CD4-positive, alpha-beta T cell (primary cell): ENCODE data around the gene MARCHF3. TPM values are rescaled to one million over a fixed set of nuclear protein-coding genes. Genes with fewer than 3 reads are reported as not detected.

ENCODE experiments used
- ATAC-seq: fragments of 200-7000 bp; cut with Tn5 transposase; one replicate; pipeline ENCODE4 v1.10.0; 2022; ENCODE audit warnings: mild to moderate bottlenecking; ENCODE audit not compliant: poor library complexity
- CTCF ChIA-PET: fragments of 350-600 bp; sonication (Branson Sonifier 250); formaldehyde crosslinking; loops from one replicate; lab custom pipeline; 2021; ENCODE audit warnings: antibody characterized with exemption, inconsistent platforms; lab: Charles Lee
- POLR2A ChIA-PET: fragments of 350-600 bp; sonication (Branson Sonifier 250); formaldehyde crosslinking; loops from one replicate; lab custom pipeline; 2021; ENCODE audit warnings: antibody characterized with exemption, inconsistent platforms; lab: Charles Lee
- DNase-seq, 14 experiments: peaks; one replicate each; pipeline ENCODE4 v3.0.0-alpha.2; 2013 to 2020; ENCODE audit warnings: mixed read lengths in 2 of 14
- H3K27ac ChIP-seq, 2 donors: one replicate each; pipeline versions ENCODE4 v1.5.1 to v1.7.0; 2013; ENCODE audit warnings: low read length in 2 of 2, low read depth in 1 of 2, mild to moderate bottlenecking in 1 of 2
- H3K27me3 ChIP-seq, 2 experiments: 1 replicate in 1 of 2; 2 replicates in 1 of 2; pipeline versions ENCODE4 v1.6.1 to v1.7.0; 2013; ENCODE audit warnings: low read length in 2 of 2, control low read depth in 1 of 2, mild to moderate bottlenecking in 1 of 2, moderate library complexity in 1 of 2; ENCODE audit not compliant: insufficient read depth in 2 of 2, control insufficient read depth in 1 of 2
- H3K36me3 ChIP-seq: one replicate; pipeline ENCODE4 v1.6.1; 2013; ENCODE audit warnings: low read length, control low read depth; ENCODE audit not compliant: insufficient read depth
- H3K4me1 ChIP-seq: one replicate; pipeline ENCODE4 v1.6.1; 2013; ENCODE audit warnings: low read length, control low read depth; ENCODE audit not compliant: insufficient read depth
- H3K4me3 ChIP-seq: one replicate; pipeline ENCODE4 v1.5.1; 2013; ENCODE audit warnings: mild to moderate bottlenecking, low read length, moderate library complexity
- H3K9me3 ChIP-seq, 2 experiments: 1 replicate in 1 of 2; 2 replicates in 1 of 2; pipeline versions ENCODE4 v1.6.1 to v1.7.0; 2013; ENCODE audit warnings: low read length in 2 of 2, mild to moderate bottlenecking in 2 of 2, control low read depth in 1 of 2, moderate library complexity in 1 of 2; ENCODE audit not compliant: control insufficient read depth in 1 of 2, insufficient read depth in 1 of 2
- H3K27ac Mint-ChIP-seq: one replicate; pipeline ENCODE4 v1.8.0; 2020; ENCODE audit warnings: mixed read lengths
- H3K27me3 Mint-ChIP-seq: one replicate; pipeline ENCODE4 v1.8.0; 2021; ENCODE audit warnings: mixed read lengths
- H3K36me3 Mint-ChIP-seq: one replicate; pipeline ENCODE4 v1.8.0; 2021; ENCODE audit warnings: low read depth, mixed read lengths
- H3K4me1 Mint-ChIP-seq: one replicate; pipeline ENCODE4 v1.8.0; 2021; ENCODE audit warnings: low read depth, mixed read lengths
- H3K4me3 Mint-ChIP-seq: one replicate; pipeline ENCODE4 v1.8.0; 2020; ENCODE audit warnings: mild to moderate bottlenecking, mixed read lengths
- H3K9me3 Mint-ChIP-seq: one replicate; pipeline ENCODE4 v1.8.0; 2020; ENCODE audit warnings: mixed read lengths
- CTCF ChIP-seq: fragments of 200-600 bp; IDR thresholded peaks from one replicate; pipeline ENCODE4 v1.8.0; 2022; ENCODE audit warnings: antibody characterized with exemption, mild to moderate bottlenecking
- intact Hi-C, 2 experiments: fragments of 100-400 bp; cut with DNase I in 1 of 2; cut with micrococcal nuclease in 1 of 2; formaldehyde crosslinking; loops; one replicate each; pipeline versions ENCODE4 v1.15.1 to v1.9.0; 2023 to 2025; cut with DNase I, micrococcal nuclease
- total RNA-seq, 174 experiments: library from RNA in 2 of 174; stranded (reverse) in 2 of 174; gene quantifications; one replicate each; pipeline ENCODE4 v1.2.3 and lab custom pipeline; 2021 to 2026

MARCHF3 gene
- total RNA-seq, 2 experiments from 2014 or later = 5.2 to 6.2 TPM

GRCh38 chr5:126900796-126901195 lies 129.6 kb downstream of the MARCHF3 start:
- intact Hi-C loops = no loop called here
- Mint-ChIP-seq H3K36me3 (peaks cover 14% of the 10 kb centered on the region), H3K27me3 (no peaks in the 10 kb centered on the region), H3K4me1 (no peaks in the 10 kb centered on the region), H3K4me3 (no peak overlapping the region), H3K27ac (no peak overlapping the region), H3K9me3 (no peaks in the 10 kb centered on the region)
- POLR2A ChIA-PET = no interaction called here
- Histone ChIP-seq H3K4me1 (no peaks in the 10 kb centered on the region), H3K27ac (no peak overlapping the region), H3K27me3 (no peaks in the 10 kb centered on the region), H3K9me3 (no peaks in the 10 kb centered on the region), H3K4me3 (no peak overlapping the region), H3K36me3 (no peaks in the 10 kb centered on the region)
- no peak for TF ChIP-seq CTCF
- DNase-seq (no peak), ATAC-seq (no peak)
- CTCF ChIA-PET = no interaction called here

- H3K9me3 ChIP-seq = no peaks in the 10 kb centered on the region
- Mint-ChIP-seq H3K27ac (no peak overlapping the region), H3K27me3 (no peaks in the 10 kb centered on the region), H3K4me3 (no peak overlapping the region), H3K4me1 (no peaks in the 10 kb centered on the region), H3K9me3 (no peaks in the 10 kb centered on the region), H3K36me3 (peaks cover 14% of the 10 kb centered on the region)
- H3K27ac ChIP-seq = no peak overlapping the region
- no peaks in the 10 kb centered on the region for H3K4me1 ChIP-seq
- H3K4me3 ChIP-seq = no peak overlapping the region
- intact Hi-C loops = no loop called here
- DNase-seq (no peak), ATAC-seq (no peak)
- H3K36me3 ChIP-seq = no peaks in the 10 kb centered on the region
- no peak for TF ChIP-seq CTCF
- CTCF ChIA-PET = no interaction called here
- H3K27me3 ChIP-seq = no peaks in the 10 kb centered on the region
- POLR2A ChIA-PET = no interaction called here
Observed at GRCh38 chr5:126899476-126899875, 130.9 kb downstream of the MARCHF3 start.

GRCh38 chr5:126897851-126898630 lies 132.3 kb downstream of the MARCHF3 start:
- intact Hi-C loops = no loop called here
- CTCF ChIA-PET = no interaction called here

More at GRCh38 chr5:126897851-126898630, 132.3 kb downstream of the MARCHF3 start:
- DNase-seq (no peak), ATAC-seq (no peak)
- TF ChIP-seq CTCF = no peak
- no peaks in the 10 kb centered on the region for H3K4me1 Mint-ChIP-seq
- Histone ChIP-seq H3K27me3 (no peaks in the 10 kb centered on the region), H3K4me1 (no peaks in the 10 kb centered on the region), H3K9me3 (no peaks in the 10 kb centered on the region), H3K27ac (no peak overlapping the region), H3K36me3 (no peaks in the 10 kb centered on the region), H3K4me3 (no peak overlapping the region)
- H3K36me3 Mint-ChIP-seq = peaks cover 12% of the 10 kb centered on the region
- no peak overlapping the region for H3K27ac Mint-ChIP-seq
- H3K27me3 Mint-ChIP-seq = no peaks in the 10 kb centered on the region
- H3K9me3 Mint-ChIP-seq = no peaks in the 10 kb centered on the region
- H3K4me3 Mint-ChIP-seq = no peak overlapping the region
- POLR2A ChIA-PET = no interaction called here
